DMS114 treated with DMSO at 0.1 percent for 48 hours (cell line): ENCODE results near the gene CXADR.

Experiments
- DNase-seq: peaks from one replicate; lab custom pipeline; 2025; ENCODE audit not compliant: unreplicated experiment; lab: John Stamatoyannopoulos, UW

CXADR gene

GRCh38 chr21:17585875-17586450, 73.1 kb downstream of the CXADR start:
- DNase-seq, result peak; percentile 44

- no peak for DNase-seq
Observed at GRCh38 chr21:17590430-17590829, 77.6 kb downstream of the CXADR start.

- no peak for DNase-seq
Observed at GRCh38 chr21:17597680-17598079, 84.8 kb downstream of the CXADR start.

- no peak for DNase-seq
Observed at GRCh38 chr21:17598437-17598836, 85.6 kb downstream of the CXADR start.

- no peak for DNase-seq
Observed at GRCh38 chr21:17602874-17603273, 90.0 kb downstream of the CXADR start.

- DNase-seq, result no peak
Observed at GRCh38 chr21:17607684-17608083, 94.8 kb downstream of the CXADR start.

GRCh38 chr21:17609681-17610080, 96.8 kb downstream of the CXADR start:
- DNase-seq, result no peak

- DNase-seq, result no peak
Observed at GRCh38 chr21:17610911-17611310, 98.1 kb downstream of the CXADR start.

GRCh38 chr21:17611414-17612022, 98.7 kb downstream of the CXADR start:
- peak; percentile 38 for DNase-seq

GRCh38 chr21:17612023-17612564, 99.3 kb downstream of the CXADR start:
- DNase-seq, result no peak

GRCh38 chr21:17612565-17613241, 99.9 kb downstream of the CXADR start, which contains the start of gene BTG3:
TSS of gene BTG3 (minus strand) at chr21:17612901. CDS start at chr21:17609144, 3,757 bp downstream.
- DNase-seq, result peak; percentile 43

GRCh38 chr21:17613242-17613676, 100.4 kb downstream of the CXADR start:
- no peak for DNase-seq

- no peak for DNase-seq
Observed at GRCh38 chr21:17616831-17617230, 104.0 kb downstream of the CXADR start.

- no peak for DNase-seq
Observed at GRCh38 chr21:17622018-17622417, 109.2 kb downstream of the CXADR start.

GRCh38 chr21:17631195-17631594, 118.4 kb downstream of the CXADR start:
- no peak for DNase-seq

GRCh38 chr21:17636711-17637110, 123.9 kb downstream of the CXADR start:
- no peak for DNase-seq

GRCh38 chr21:17640821-17641220, 128.0 kb downstream of the CXADR start:
- DNase-seq, result no peak
